Immature natural killer cell (primary cell): ENCODE measurements around the gene STRIP2. TPM values are rescaled to one million over a fixed set of nuclear protein-coding genes. Genes with fewer than 3 reads are reported as not detected.
"Not testable (repeated sequence)": the region's sequence is repeated elsewhere in the genome, so short reads cannot be mapped to it uniquely, and the experiment has no call there.

Experiments used
- DNase-seq, 3 donors: peaks; one replicate each; pipeline ENCODE4 v3.0.0; 2022; ENCODE audit warnings: mixed read lengths in 1 of 3
- H3K27ac Mint-ChIP-seq, 6 donors: one replicate each; pipeline ENCODE4 v1.8.0; 2020; ENCODE audit warnings: mixed read lengths in 6 of 6, mild to moderate bottlenecking in 5 of 6, inconsistent platforms in 4 of 6, moderate library complexity in 3 of 6
- H3K27me3 Mint-ChIP-seq, 3 donors: one replicate each; pipeline ENCODE4 v1.8.0; 2020 to 2021; ENCODE audit warnings: low read depth in 3 of 3, mild to moderate bottlenecking in 3 of 3, mixed read lengths in 3 of 3, moderate library complexity in 3 of 3, inconsistent platforms in 1 of 3
- H3K36me3 Mint-ChIP-seq, 3 donors: one replicate each; pipeline ENCODE4 v1.8.0; 2020; ENCODE audit warnings: mixed read lengths in 3 of 3, inconsistent platforms in 2 of 3, mild to moderate bottlenecking in 2 of 3
- H3K4me1 Mint-ChIP-seq, 2 donors: one replicate each; pipeline ENCODE4 v1.8.0; 2020; ENCODE audit warnings: inconsistent platforms in 2 of 2, mild to moderate bottlenecking in 2 of 2, mixed read lengths in 2 of 2, moderate library complexity in 1 of 2
- H3K4me3 Mint-ChIP-seq, 5 donors: one replicate each; pipeline ENCODE4 v1.8.0; 2020; ENCODE audit warnings: mild to moderate bottlenecking in 5 of 5, mixed read lengths in 5 of 5, inconsistent platforms in 3 of 5, moderate library complexity in 3 of 5
- H3K9me3 Mint-ChIP-seq, 6 donors: one replicate each; pipeline ENCODE4 v1.8.0; 2020; ENCODE audit warnings: mild to moderate bottlenecking in 6 of 6, mixed read lengths in 6 of 6, inconsistent platforms in 4 of 6, moderate library complexity in 3 of 6
- polyA plus RNA-seq, 3 donors: library from polyadenylated mRNA; unstranded; fragments of 300-500 nt; fragmentation: Illumina TruSeq; gene quantifications; one replicate each; pipeline ENCODE4 v1.2.3, GENCODE V29; 2021

Gene STRIP2
- polyA plus RNA-seq, 3 donors from 2014 or later: 0.25 TPM; not detected in 2

DNA sequence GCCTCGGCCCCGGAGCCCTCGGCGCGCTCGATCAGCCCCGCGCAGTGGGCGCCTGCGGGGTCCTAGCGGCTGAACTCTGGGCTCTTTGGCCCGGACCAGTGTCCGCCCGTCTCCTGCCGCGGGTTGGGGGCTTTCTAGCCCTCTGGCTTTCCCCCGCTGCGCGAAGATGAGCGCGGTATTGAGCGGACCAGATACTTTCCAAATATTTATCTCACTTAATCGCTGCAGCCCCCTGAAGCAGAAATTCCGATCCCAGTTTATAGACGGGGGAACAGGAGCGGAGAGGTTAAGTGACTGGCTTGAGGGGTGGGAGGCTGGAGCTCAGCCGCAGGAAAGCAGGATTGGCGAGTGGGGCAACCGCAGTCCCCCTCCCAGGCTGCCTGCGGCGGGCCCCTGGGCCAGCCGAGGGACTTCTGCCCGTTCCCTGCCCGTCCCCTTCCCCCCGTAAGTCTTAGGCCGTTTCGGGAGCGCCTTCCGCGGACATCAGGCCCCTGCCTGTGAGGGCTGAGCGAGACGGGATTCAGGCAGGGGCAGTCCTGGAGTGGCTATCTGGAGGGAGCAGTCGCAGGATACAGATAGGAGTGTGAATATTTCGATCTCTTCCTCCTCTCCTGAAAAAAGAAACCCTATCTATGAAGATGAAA, 565 bp downstream of the STRIP2 start:
- no peak for DNase-seq
- Mint-ChIP-seq H3K9me3 (no peaks in the 10 kb centered on the region), H3K36me3 (peaks cover 0 to under 1% (median 0%) of the 10 kb centered on the region in 3 donors), H3K4me1 (peaks cover 19 to 24% of the 10 kb centered on the region in 2 donors), H3K27me3 (peaks cover 2 to 9% (median 5%) of the 10 kb centered on the region in 3 donors), H3K4me3 (peak overlapping the region; percentile 91 to 95 (median 94)), H3K27ac (peak overlapping the region in 3 of 6 donors; percentile 3 to 37 (median 31))

DNA sequence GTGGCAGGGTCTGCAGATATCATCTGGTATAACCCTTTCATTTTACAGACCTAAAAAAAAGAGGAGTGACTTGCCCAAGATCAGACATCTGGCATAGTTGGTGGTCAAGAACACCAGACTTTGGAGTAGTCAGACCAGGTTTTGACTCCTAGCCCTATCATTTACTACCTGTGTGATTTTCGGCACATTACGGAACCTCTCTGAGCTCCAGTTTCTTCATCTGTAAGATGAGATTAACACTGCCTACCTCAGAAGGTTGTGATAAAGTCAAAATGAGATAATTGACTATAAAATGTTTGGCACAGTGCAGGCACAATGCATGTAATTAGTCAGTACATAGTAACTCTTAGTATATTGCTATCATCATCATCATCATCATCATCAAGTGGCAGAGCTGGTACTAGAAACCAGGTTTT, 1.2 kb downstream of the STRIP2 start:
- no peaks in the 10 kb centered on the region for H3K9me3 Mint-ChIP-seq
- no peaks in the 10 kb centered on the region for H3K36me3 Mint-ChIP-seq
- H3K27ac Mint-ChIP-seq: peak overlapping the region in 3 of 6 donors; percentile 3 to 37 (median 31)
- H3K4me3 Mint-ChIP-seq: peak overlapping the region; percentile 82 to 95 (median 94)
- peaks cover 2 to 9% (median 5%) of the 10 kb centered on the region in 3 donors for H3K27me3 Mint-ChIP-seq
- peaks cover 19 to 24% of the 10 kb centered on the region in 2 donors for H3K4me1 Mint-ChIP-seq
- DNase-seq: no peak

GRCh38 chr7:129436335-129436923, 2.2 kb downstream of the STRIP2 start:
- no peaks in the 10 kb centered on the region for H3K9me3 Mint-ChIP-seq
- H3K27me3 Mint-ChIP-seq: peaks cover 2 to 9% (median 5%) of the 10 kb centered on the region in 3 donors
- no peaks in the 10 kb centered on the region for H3K36me3 Mint-ChIP-seq
- peaks cover 19 to 24% of the 10 kb centered on the region in 2 donors for H3K4me1 Mint-ChIP-seq
- H3K4me3 Mint-ChIP-seq: peak overlapping the region in 3 of 5 donors; percentile 0 to 36 (median 12)
- no peak overlapping the region for H3K27ac Mint-ChIP-seq
- DNase-seq: no peak

DNA sequence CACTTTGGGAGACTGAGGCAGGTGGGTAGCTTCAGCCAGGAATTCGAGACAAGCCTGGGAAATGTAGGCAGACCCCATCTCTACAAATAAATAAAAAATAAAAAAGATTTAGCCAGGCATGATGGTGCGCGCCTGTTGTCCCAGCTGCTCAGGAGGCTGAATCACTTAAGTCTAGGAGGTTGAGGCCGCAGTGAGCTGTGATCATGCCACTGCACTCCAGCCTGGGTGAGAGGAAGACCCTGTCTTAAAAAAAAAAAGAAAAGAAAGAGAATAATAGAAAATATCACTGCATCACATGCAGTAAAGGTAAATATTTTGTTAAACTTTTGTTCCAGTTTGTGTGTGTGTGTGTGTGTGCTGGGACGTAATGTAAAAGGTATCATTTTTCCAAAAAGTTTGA, 3.0 kb downstream of the STRIP2 start:
- Mint-ChIP-seq H3K4me1 (peaks cover 19 to 24% of the 10 kb centered on the region in 2 donors), H3K9me3 (no peaks in the 10 kb centered on the region), H3K27ac (no peak overlapping the region), H3K27me3 (peaks cover 2 to 9% (median 5%) of the 10 kb centered on the region in 3 donors), H3K36me3 (no peaks in the 10 kb centered on the region), H3K4me3 (no peak overlapping the region)
- no peak for DNase-seq

DNA sequence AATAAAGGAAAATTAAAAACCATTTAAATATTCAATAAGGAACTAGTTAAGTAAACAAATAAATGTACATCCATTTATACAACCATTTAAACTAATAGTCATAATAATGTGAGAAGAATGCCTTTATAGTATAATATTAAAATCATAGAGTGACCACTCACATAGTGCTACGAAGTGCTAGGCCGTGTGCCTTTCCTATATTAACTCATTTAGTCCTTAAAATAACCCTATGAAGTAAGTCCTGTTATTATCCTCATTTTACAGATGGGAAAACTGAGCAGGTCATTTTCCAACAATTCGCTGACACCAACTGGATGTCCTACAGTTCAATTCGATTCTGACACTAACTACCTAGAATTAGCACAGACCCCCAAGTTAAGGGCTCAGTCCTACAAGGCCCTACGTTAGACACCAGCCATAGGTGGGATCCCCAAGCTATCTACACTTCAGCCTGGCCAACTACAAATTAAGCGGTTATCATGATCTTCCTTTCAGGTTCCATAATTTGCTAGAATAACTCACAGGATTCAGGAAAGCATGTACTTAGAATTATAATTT, 4.1 kb downstream of the STRIP2 start:
- DNase-seq: no peak
- H3K27ac Mint-ChIP-seq: no peak overlapping the region
- no peaks in the 10 kb centered on the region for H3K36me3 Mint-ChIP-seq
- H3K27me3 Mint-ChIP-seq: peaks cover 2 to 5% (median 5%) of the 10 kb centered on the region in 3 donors
- H3K9me3 Mint-ChIP-seq: no peaks in the 10 kb centered on the region
- H3K4me1 Mint-ChIP-seq: peaks cover 11 to 14% of the 10 kb centered on the region in 2 donors
- no peak overlapping the region for H3K4me3 Mint-ChIP-seq

- no peaks in the 10 kb centered on the region for H3K9me3 Mint-ChIP-seq
- H3K27me3 Mint-ChIP-seq: peaks cover 0 to 3% (median 2%) of the 10 kb centered on the region in 3 donors
- H3K36me3 Mint-ChIP-seq: no peaks in the 10 kb centered on the region
- peaks cover 5 to 9% of the 10 kb centered on the region in 2 donors for H3K4me1 Mint-ChIP-seq
- no peak for DNase-seq
- no peak overlapping the region for H3K4me3 Mint-ChIP-seq
- H3K27ac Mint-ChIP-seq: no peak overlapping the region
These were observed 4.8 kb downstream of the STRIP2 start for GRCh38 chr7:129438839-129439651.

- Mint-ChIP-seq H3K27ac (no peak overlapping the region), H3K4me1 (peaks cover 4 to 5% of the 10 kb centered on the region in 2 donors), H3K27me3 (peaks cover 0 to 2% (median 0%) of the 10 kb centered on the region in 3 donors)
These were observed 5.9 kb downstream of the STRIP2 start for GRCh38 chr7:129439963-129440625.

GRCh38 chr7:129443612-129444011, 9.4 kb downstream of the STRIP2 start:
- peaks cover 0 to 1% (median 0%) of the 10 kb centered on the region in 6 donors for H3K9me3 Mint-ChIP-seq
- H3K27ac Mint-ChIP-seq: peak overlapping the region in 1 of 6 donors; percentile 44
- no peak overlapping the region for H3K4me3 Mint-ChIP-seq
- peaks cover 2 to 5% (median 3%) of the 10 kb centered on the region in 3 donors for H3K36me3 Mint-ChIP-seq
- no peaks in the 10 kb centered on the region for H3K4me1 Mint-ChIP-seq
- DNase-seq: no peak
- no peaks in the 10 kb centered on the region for H3K27me3 Mint-ChIP-seq

More at GRCh38 chr7:129439963-129440625, 5.9 kb downstream of the STRIP2 start:
- Mint-ChIP-seq H3K4me3 (no peak overlapping the region), H3K36me3 (no peaks in the 10 kb centered on the region), H3K9me3 (no peaks in the 10 kb centered on the region)
- no peak for DNase-seq

- not testable (repeated sequence) for H3K27me3 Mint-ChIP-seq, H3K4me3 Mint-ChIP-seq, H3K4me1 Mint-ChIP-seq, H3K27ac Mint-ChIP-seq, H3K9me3 Mint-ChIP-seq, DNase-seq
- H3K36me3 Mint-ChIP-seq: peaks cover 8 to 15% (median 10%) of the 10 kb centered on the region in 3 donors
These were observed 10.5 kb downstream of the STRIP2 start for GRCh38 chr7:129444776-129445175.

DNA sequence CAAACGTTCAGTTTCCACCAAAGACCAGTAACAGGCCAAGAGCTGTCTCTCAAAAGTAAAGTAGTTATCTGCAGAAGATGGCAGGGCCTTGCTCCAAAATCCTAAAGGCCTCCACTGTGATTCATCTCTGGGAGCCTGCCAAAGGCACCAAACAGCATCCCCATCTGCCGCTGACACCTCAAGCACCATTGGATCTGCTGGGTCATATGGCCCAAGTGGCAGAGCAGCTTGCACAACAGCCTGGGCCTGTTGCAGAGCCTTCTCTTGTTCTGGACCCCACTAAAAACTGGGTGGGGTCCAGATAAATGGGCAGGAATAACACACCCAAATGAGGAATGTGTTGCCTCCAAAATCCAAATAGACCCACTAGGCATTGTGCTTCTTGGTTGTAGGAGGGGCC, 12.7 kb downstream of the STRIP2 start:
- not testable (repeated sequence) for H3K27me3 Mint-ChIP-seq, H3K27ac Mint-ChIP-seq, H3K4me3 Mint-ChIP-seq, DNase-seq, H3K9me3 Mint-ChIP-seq, H3K4me1 Mint-ChIP-seq
- peaks cover 8 to 16% (median 16%) of the 10 kb centered on the region in 3 donors for H3K36me3 Mint-ChIP-seq

DNA sequence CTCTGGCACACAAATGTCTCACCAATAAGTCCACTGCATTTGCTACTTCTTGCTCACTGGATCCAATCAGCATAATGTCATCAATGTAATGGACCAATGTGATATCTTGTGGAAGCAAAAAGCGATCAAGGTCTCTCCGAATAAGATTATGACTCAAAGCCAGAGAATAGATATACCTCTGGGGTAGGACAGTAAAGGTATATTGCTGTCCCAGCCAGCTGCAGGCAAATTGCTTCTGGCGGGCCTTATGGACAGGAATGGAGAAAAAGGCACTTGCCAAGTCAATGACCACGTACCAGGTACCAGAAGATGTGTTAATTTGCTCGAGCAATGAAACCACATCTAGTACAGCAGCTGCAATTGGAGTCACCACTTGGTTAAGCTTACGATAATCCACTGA, 13.2 kb downstream of the STRIP2 start:
- not testable (repeated sequence) for DNase-seq, H3K9me3 Mint-ChIP-seq, H3K27ac Mint-ChIP-seq, H3K4me3 Mint-ChIP-seq, H3K4me1 Mint-ChIP-seq, H3K27me3 Mint-ChIP-seq
- H3K36me3 Mint-ChIP-seq: peaks cover 8 to 16% (median 16%) of the 10 kb centered on the region in 3 donors

DNA sequence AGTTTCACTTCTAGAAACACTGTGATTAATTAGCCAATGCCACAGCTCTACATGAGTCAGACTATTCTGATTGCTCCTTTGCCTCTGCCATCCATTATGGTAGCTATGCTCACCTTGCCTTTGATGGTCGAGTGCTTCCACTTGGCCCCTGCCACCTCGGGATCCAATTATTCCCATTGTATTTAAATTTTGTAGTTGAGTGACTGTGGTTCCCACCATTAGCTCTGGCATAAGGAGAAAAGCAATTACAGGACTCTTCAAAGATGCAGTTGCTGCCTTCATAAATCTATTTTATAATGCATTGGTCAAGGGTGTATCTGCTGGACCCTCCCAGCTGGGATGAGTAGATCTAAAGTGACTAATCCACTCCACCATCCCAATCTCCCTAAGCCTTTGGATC, 14.4 kb downstream of the STRIP2 start:
- H3K4me3 Mint-ChIP-seq, H3K27ac Mint-ChIP-seq, H3K4me1 Mint-ChIP-seq, H3K9me3 Mint-ChIP-seq, H3K27me3 Mint-ChIP-seq, DNase-seq: not testable (repeated sequence)
- H3K36me3 Mint-ChIP-seq: peaks cover 8 to 16% (median 16%) of the 10 kb centered on the region in 3 donors

GRCh38 chr7:129450295-129450694, 16.1 kb downstream of the STRIP2 start:
- H3K4me3 Mint-ChIP-seq: no peak overlapping the region
- no peak for DNase-seq
- H3K4me1 Mint-ChIP-seq: no peaks in the 10 kb centered on the region
- H3K27me3 Mint-ChIP-seq: no peaks in the 10 kb centered on the region
- no peak overlapping the region for H3K27ac Mint-ChIP-seq
- peaks cover 8 to 16% (median 16%) of the 10 kb centered on the region in 3 donors for H3K36me3 Mint-ChIP-seq
- peaks cover 0 to 6% (median 4%) of the 10 kb centered on the region in 6 donors for H3K9me3 Mint-ChIP-seq
